H9 (cell line): Measurements from ENCODE around the gene HAND1. TPM values are rescaled to one million over a fixed set of nuclear protein-coding genes. Genes with fewer than 3 reads are reported as not detected.

Experiments used
- DNase-seq: peaks from one replicate; pipeline ENCODE4 v3.0.0-alpha.2; 2017
- H2AFZ ChIP-seq: one replicate; pipeline ENCODE4 v1.6.1; 2013; ENCODE audit warnings: mild to moderate bottlenecking, low read length, control low read depth, moderate library complexity
- H2AK5ac ChIP-seq: 2 replicates; pipeline ENCODE4 v1.6.1; 2013; ENCODE audit warnings: low read length, control low read depth, mixed read lengths; ENCODE audit not compliant: insufficient read length
- H2BK120ac ChIP-seq: one replicate; pipeline ENCODE4 v1.6.1; 2013; ENCODE audit warnings: low read depth, mild to moderate bottlenecking, low read length, control low read depth, inconsistent platforms; ENCODE audit not compliant: poor library complexity, severe bottlenecking
- H2BK12ac ChIP-seq: 2 replicates; pipeline ENCODE4 v1.6.1; 2013; ENCODE audit warnings: low read length, control low read depth, mixed read lengths, low read depth; ENCODE audit not compliant: insufficient read length
- H2BK15ac ChIP-seq: 2 replicates; pipeline ENCODE4 v1.6.1; 2013; ENCODE audit warnings: low read depth, low read length, control low read depth
- H2BK20ac ChIP-seq: one replicate; pipeline ENCODE4 v1.6.1; 2013; ENCODE audit warnings: low read depth, mild to moderate bottlenecking, low read length, control low read depth, inconsistent platforms; ENCODE audit not compliant: poor library complexity, severe bottlenecking
- H2BK5ac ChIP-seq: 2 replicates; pipeline ENCODE4 v1.6.1; 2013; ENCODE audit warnings: low read length, control low read depth, mixed read lengths; ENCODE audit not compliant: insufficient read length
- H3K14ac ChIP-seq: 2 replicates; pipeline ENCODE4 v1.6.1; 2013; ENCODE audit warnings: low read length, control low read depth; ENCODE audit not compliant: insufficient read depth
- H3K18ac ChIP-seq: 2 replicates; pipeline ENCODE4 v1.6.1; 2013; ENCODE audit warnings: low read depth, mild to moderate bottlenecking, mixed read lengths, low read length, control low read depth; ENCODE audit not compliant: insufficient read length
- H3K23ac ChIP-seq: 2 replicates; pipeline ENCODE4 v1.6.1; 2013; ENCODE audit warnings: low read length, control low read depth, mixed read lengths, low read depth; ENCODE audit not compliant: insufficient read length
- H3K23me2 ChIP-seq: 2 replicates; pipeline ENCODE4 v1.6.1; 2013; ENCODE audit warnings: low read depth, mild to moderate bottlenecking, mixed read lengths, low read length, control low read depth; ENCODE audit not compliant: insufficient read length, poor library complexity, severe bottlenecking
- H3K27ac ChIP-seq: 2 replicates; pipeline ENCODE4 v1.5.1; 2013; ENCODE audit warnings: low read length, control low read depth, mixed read lengths, low read depth; ENCODE audit not compliant: insufficient read length
- H3K27me3 ChIP-seq: 2 replicates; pipeline ENCODE4 v1.6.1; 2013; ENCODE audit warnings: low read length, control low read depth, inconsistent platforms; ENCODE audit not compliant: insufficient read depth
- H3K4ac ChIP-seq: 2 replicates; pipeline ENCODE4 v1.6.1; 2013; ENCODE audit warnings: low read depth, mild to moderate bottlenecking, control low read depth, inconsistent platforms, low read length, moderate library complexity
- H3K4me1 ChIP-seq: 2 replicates; pipeline ENCODE4 v1.6.1; 2013; ENCODE audit warnings: low read length, control low read depth, inconsistent platforms; ENCODE audit not compliant: insufficient read depth
- H3K4me2 ChIP-seq: 2 replicates; pipeline ENCODE4 v1.6.1; 2013; ENCODE audit warnings: low read length, control low read depth, mixed read lengths; ENCODE audit not compliant: insufficient read length, insufficient read depth
- H3K56ac ChIP-seq: 2 replicates; pipeline ENCODE4 v1.6.1; 2013; ENCODE audit warnings: low read depth, mild to moderate bottlenecking, mixed read lengths, low read length, control low read depth; ENCODE audit not compliant: insufficient read length
- H3K79me1 ChIP-seq: 2 replicates; pipeline ENCODE4 v1.6.1; 2013; ENCODE audit warnings: low read depth, mild to moderate bottlenecking, moderate library complexity, low read length, control low read depth, inconsistent platforms; ENCODE audit not compliant: insufficient read depth, poor library complexity, severe bottlenecking
- H3K79me2 ChIP-seq: 2 replicates; pipeline ENCODE4 v1.6.1; 2013; ENCODE audit warnings: low read length, control low read depth, inconsistent platforms; ENCODE audit not compliant: insufficient read depth
- H3K9ac ChIP-seq: 2 replicates; pipeline ENCODE4 v1.6.1; 2013; ENCODE audit warnings: low read length, control low read depth, mixed read lengths; ENCODE audit not compliant: insufficient read length; ENCODE audit errors: extremely low read depth
- H3K9me3 ChIP-seq: one replicate; pipeline ENCODE4 v1.6.1; 2013; ENCODE audit warnings: low read depth, low read length, inconsistent platforms; ENCODE audit not compliant: control insufficient read depth
- H3T11ph ChIP-seq: one replicate; pipeline ENCODE4 v1.6.1; 2013; ENCODE audit warnings: mild to moderate bottlenecking, low read length, control low read depth, inconsistent platforms
- H4K20me1 ChIP-seq: one replicate; pipeline ENCODE4 v1.6.1; 2013; ENCODE audit not compliant: control insufficient read depth, insufficient read length, insufficient read depth
- H4K5ac ChIP-seq: 2 replicates; pipeline ENCODE4 v1.6.1; 2013; ENCODE audit warnings: low read depth, mild to moderate bottlenecking, mixed read lengths, low read length, control low read depth; ENCODE audit not compliant: insufficient read length
- H4K8ac ChIP-seq: replicated peaks from 2 replicates; pipeline ENCODE4 v1.6.1; 2013; ENCODE audit warnings: low read length, control low read depth, mixed read lengths, low read depth; ENCODE audit not compliant: insufficient read length
- H4K91ac ChIP-seq: 2 replicates; pipeline ENCODE4 v1.6.1; 2013; ENCODE audit warnings: low read depth, mild to moderate bottlenecking, moderate library complexity, mixed read lengths, low read length, control low read depth; ENCODE audit not compliant: insufficient read length
- H3K27ac Mint-ChIP-seq, 3 experiments: 2 replicates in 2 of 3; 3 replicates in 1 of 3; pipeline ENCODE4 v1.8.0; 2020 to 2021; ENCODE audit warnings: mixed read lengths in 3 of 3, mild to moderate bottlenecking in 1 of 3, moderate library complexity in 1 of 3
- H3K27me3 Mint-ChIP-seq: 2 replicates; pipeline ENCODE4 v1.8.0; 2021; ENCODE audit warnings: low read depth, mild to moderate bottlenecking, moderate library complexity, mixed read lengths
- H3K36me3 Mint-ChIP-seq, 3 experiments: 2 replicates in 2 of 3; 3 replicates in 1 of 3; pipeline ENCODE4 v1.8.0; 2020 to 2021; ENCODE audit warnings: low read depth in 3 of 3, mixed read lengths in 3 of 3; ENCODE audit not compliant: insufficient read depth in 1 of 3
- H3K4me1 Mint-ChIP-seq, 2 experiments: 2 replicates each; pipeline ENCODE4 v1.8.0; 2020; ENCODE audit warnings: mixed read lengths in 2 of 2
- H3K4me3 Mint-ChIP-seq, 2 experiments: 2 replicates in 1 of 2; 3 replicates in 1 of 2; pipeline ENCODE4 v1.8.0; 2020 to 2021; ENCODE audit warnings: mild to moderate bottlenecking in 2 of 2, mixed read lengths in 2 of 2, moderate library complexity in 1 of 2
- H3K9me3 Mint-ChIP-seq, 2 experiments: 2 replicates in 1 of 2; 3 replicates in 1 of 2; pipeline ENCODE4 v1.8.0; 2020; ENCODE audit warnings: mild to moderate bottlenecking in 2 of 2, mixed read lengths in 2 of 2, moderate library complexity in 1 of 2
- WGBS: extraction: QIAGEN DNeasy Blood & Tissue Kit; methylation state at CpG from one replicate; pipeline ENCODE4 v1.1.7; 2013; ENCODE audit warnings: missing lambda C conversion rate, low lambda C conversion rate, mixed read lengths; ENCODE audit not compliant: insufficient read length; ENCODE audit errors: extremely low coverage; 5-methylcytosine and 5-hydroxymethylcytosine counted together
- total RNA-seq: library from RNA; stranded (reverse); gene quantifications from 2 replicates; pipeline ENCODE4 v1.2.1, GENCODE V29; 2021
- TF ChIP-seq, protein P1 (sequence below): fragments of 200-600 bp; sonication (generic); conservative IDR thresholded peaks from 3 replicates; pipeline ENCODE4 v1.8.0; 2021; ENCODE audit warnings: antibody characterized with exemption, mild to moderate bottlenecking

The HAND1 gene
- total RNA-seq, 1 experiment from 2014 or later = not detected

DNA sequence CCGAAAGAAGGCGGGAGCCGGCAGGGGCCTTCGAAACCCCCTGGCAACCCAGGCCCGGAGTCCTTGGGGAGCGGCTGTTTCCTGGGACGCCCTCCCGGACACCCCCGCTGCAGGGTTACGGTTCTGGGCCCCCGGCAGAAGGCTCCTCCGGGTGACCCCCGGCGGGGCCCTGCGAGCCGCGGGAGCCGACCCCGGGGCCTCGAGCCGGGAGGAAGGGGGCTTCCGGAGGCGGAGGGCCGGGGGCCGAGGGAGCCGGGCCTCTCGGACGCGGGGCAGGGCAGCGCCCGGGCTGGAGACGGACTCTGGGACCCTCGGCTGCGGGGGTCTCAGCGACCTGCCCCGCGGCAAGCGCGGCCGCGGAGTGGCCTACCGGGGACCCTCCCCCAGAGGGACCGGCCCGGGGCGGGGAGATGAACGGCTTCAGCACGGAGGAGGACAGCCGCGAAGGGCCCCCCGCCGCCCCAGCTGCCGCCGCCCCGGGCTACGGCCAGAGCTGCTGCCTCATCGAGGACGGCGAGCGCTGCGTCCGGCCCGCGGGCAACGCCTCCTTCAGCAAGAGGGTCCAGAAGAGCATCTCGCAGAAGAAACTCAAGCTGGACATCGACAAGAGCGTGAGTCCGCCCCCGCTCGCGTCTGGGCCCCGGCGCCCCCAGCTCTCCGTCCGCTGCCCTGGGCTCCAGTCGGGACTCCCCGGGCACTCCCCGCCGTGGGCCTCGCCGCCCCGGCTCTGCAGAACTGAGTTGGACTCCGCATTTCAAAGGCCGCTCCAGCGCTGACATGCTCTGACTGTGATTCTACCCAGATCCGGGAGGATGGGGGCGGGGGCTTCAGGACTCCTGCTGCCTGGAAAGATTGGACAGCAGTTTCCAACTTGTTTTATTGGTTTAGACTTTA is 31.6 kb downstream of the HAND1 start:
- H3K9me3 ChIP-seq = no peaks in the 10 kb centered on the region

More for the DNA sequence above, 31.6 kb downstream of the HAND1 start:
- Histone ChIP-seq H3T11ph (no peak overlapping the region), H3K9ac (no peak overlapping the region), H4K5ac (no peak overlapping the region), H3K79me1 (peaks cover 3% of the 10 kb centered on the region), H2BK20ac (no peak overlapping the region), H3K4me1 (no peaks in the 10 kb centered on the region), H3K4me2 (peak overlapping the region; percentile 90), H3K27ac (no peak overlapping the region), H3K23me2 (peaks cover 13% of the 10 kb centered on the region), H3K14ac (no peak overlapping the region), H3K4ac (no peak overlapping the region), H3K23ac (no peak overlapping the region), H4K91ac (no peak overlapping the region), H2BK12ac (no peak overlapping the region), H2BK120ac (no peak overlapping the region), H3K79me2 (no peaks in the 10 kb centered on the region), H3K56ac (no peak overlapping the region), H3K18ac (no peak overlapping the region), H2BK15ac (no peak overlapping the region), H2BK5ac (no peak overlapping the region), H3K27me3 (no peaks in the 10 kb centered on the region), H4K8ac (no peak overlapping the region), H2AK5ac (no peak overlapping the region), H4K20me1 (no peaks in the 10 kb centered on the region), H2AFZ (no peak overlapping the region)
- Mint-ChIP-seq H3K27ac (no peak overlapping the region; a peak in 1 of 7 replicates), H3K9me3 (no peaks in the 10 kb centered on the region), H3K4me1 (peaks cover 14 to 19% of the 10 kb centered on the region in 2 experiments), H3K36me3 (peaks cover 4 to 14% (median 12%) of the 10 kb centered on the region in 3 experiments; a peak in 6 of 7 replicates), H3K4me3 (peak overlapping the region; percentile 77 to 89), H3K27me3 (peaks cover 3% of the 10 kb centered on the region; the same call in 1 of the 2 replicates)
- TF ChIP-seq, protein P1, sequence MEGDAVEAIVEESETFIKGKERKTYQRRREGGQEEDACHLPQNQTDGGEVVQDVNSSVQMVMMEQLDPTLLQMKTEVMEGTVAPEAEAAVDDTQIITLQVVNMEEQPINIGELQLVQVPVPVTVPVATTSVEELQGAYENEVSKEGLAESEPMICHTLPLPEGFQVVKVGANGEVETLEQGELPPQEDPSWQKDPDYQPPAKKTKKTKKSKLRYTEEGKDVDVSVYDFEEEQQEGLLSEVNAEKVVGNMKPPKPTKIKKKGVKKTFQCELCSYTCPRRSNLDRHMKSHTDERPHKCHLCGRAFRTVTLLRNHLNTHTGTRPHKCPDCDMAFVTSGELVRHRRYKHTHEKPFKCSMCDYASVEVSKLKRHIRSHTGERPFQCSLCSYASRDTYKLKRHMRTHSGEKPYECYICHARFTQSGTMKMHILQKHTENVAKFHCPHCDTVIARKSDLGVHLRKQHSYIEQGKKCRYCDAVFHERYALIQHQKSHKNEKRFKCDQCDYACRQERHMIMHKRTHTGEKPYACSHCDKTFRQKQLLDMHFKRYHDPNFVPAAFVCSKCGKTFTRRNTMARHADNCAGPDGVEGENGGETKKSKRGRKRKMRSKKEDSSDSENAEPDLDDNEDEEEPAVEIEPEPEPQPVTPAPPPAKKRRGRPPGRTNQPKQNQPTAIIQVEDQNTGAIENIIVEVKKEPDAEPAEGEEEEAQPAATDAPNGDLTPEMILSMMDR = no peak
- DNase-seq = peak; percentile 61
- WGBS = no CpG with 5 or more reads among the region's 87 CpGs
